Measurements from ENCODE around the gene KCNA3.

Gene KCNA3

GRCh38 chr1:110713221-110713620, 38.5 kb upstream of the KCNA3 start:
- TF ChIP-seq, protein P1, sequence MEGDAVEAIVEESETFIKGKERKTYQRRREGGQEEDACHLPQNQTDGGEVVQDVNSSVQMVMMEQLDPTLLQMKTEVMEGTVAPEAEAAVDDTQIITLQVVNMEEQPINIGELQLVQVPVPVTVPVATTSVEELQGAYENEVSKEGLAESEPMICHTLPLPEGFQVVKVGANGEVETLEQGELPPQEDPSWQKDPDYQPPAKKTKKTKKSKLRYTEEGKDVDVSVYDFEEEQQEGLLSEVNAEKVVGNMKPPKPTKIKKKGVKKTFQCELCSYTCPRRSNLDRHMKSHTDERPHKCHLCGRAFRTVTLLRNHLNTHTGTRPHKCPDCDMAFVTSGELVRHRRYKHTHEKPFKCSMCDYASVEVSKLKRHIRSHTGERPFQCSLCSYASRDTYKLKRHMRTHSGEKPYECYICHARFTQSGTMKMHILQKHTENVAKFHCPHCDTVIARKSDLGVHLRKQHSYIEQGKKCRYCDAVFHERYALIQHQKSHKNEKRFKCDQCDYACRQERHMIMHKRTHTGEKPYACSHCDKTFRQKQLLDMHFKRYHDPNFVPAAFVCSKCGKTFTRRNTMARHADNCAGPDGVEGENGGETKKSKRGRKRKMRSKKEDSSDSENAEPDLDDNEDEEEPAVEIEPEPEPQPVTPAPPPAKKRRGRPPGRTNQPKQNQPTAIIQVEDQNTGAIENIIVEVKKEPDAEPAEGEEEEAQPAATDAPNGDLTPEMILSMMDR (IDR thresholded peaks at IDR 0.05; ENCODE audit: low read length, missing control alignments), result no peak
- DNase-seq (ENCODE audit: low read depth), result no peak
- H3K4me3 ChIP-seq (replicated peaks; ENCODE audit: low read depth, low read length), result no peak overlapping the region

DNA sequence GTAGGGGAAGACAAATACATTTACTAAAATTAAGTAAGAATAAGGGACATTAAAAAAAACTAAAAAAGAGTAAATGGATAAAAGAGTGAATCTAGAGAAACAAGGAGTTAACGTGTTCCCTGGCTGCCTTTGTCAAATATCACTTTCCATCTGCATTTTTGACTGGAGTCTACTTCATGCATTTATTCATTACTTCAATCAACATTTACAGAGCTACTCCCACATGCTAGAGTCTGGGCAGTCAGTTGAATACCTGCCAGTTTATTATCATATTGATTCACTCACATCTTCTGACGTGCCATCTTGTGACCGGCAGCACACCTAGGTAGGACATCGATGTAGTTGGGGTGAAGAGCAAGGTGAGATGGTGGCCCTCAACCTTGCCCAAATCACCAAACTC, 35.6 kb upstream of the KCNA3 start:
- no peak overlapping the region for H3K4me3 ChIP-seq (replicated peaks; ENCODE audit: low read depth, low read length)
- no peak for DNase-seq (ENCODE audit: low read depth)
- TF ChIP-seq, protein P1 (IDR thresholded peaks at IDR 0.05; ENCODE audit: low read length, missing control alignments), result no peak

GRCh38 chr1:110708974-110709440, 34.3 kb upstream of the KCNA3 start:
- no peak overlapping the region for H3K4me3 ChIP-seq (replicated peaks; ENCODE audit: low read depth, low read length)
- TF ChIP-seq, protein P1 (IDR thresholded peaks at IDR 0.05; ENCODE audit: low read length, missing control alignments), result no peak
- DNase-seq (ENCODE audit: low read depth), result no peak

GRCh38 chr1:110707232-110707631, 32.5 kb upstream of the KCNA3 start:
- DNase-seq (ENCODE audit: low read depth), result no peak
- TF ChIP-seq, protein P1 (IDR thresholded peaks at IDR 0.05; ENCODE audit: low read length, missing control alignments), result no peak
- no peak overlapping the region for H3K4me3 ChIP-seq (replicated peaks; ENCODE audit: low read depth, low read length)

- DNase-seq (ENCODE audit: low read depth), result no peak
- TF ChIP-seq, protein P1 (IDR thresholded peaks at IDR 0.05; ENCODE audit: low read length, missing control alignments), result no peak
- no peak overlapping the region for H3K4me3 ChIP-seq (replicated peaks; ENCODE audit: low read depth, low read length)
Observed at GRCh38 chr1:110706621-110707020, 31.9 kb upstream of the KCNA3 start.

- TF ChIP-seq, protein P1 (IDR thresholded peaks at IDR 0.05; ENCODE audit: low read length, missing control alignments), result no peak
- no peak overlapping the region for H3K4me3 ChIP-seq (replicated peaks; ENCODE audit: low read depth, low read length)
- DNase-seq (ENCODE audit: low read depth), result no peak
Observed at GRCh38 chr1:110702260-110702659, 27.5 kb upstream of the KCNA3 start.

GRCh38 chr1:110700767-110701166, 26.0 kb upstream of the KCNA3 start:
- no peak overlapping the region for H3K4me3 ChIP-seq (replicated peaks; ENCODE audit: low read depth, low read length)
- TF ChIP-seq, protein P1 (IDR thresholded peaks at IDR 0.05; ENCODE audit: low read length, missing control alignments), result no peak
- no peak for DNase-seq (ENCODE audit: low read depth)
